NCI-H446 (cell line): Measurements from ENCODE around the gene APBB2.
"Not testable (repeated sequence)": the region's sequence is repeated elsewhere in the genome, so short reads cannot be mapped to it uniquely, and the experiment has no call there.

ENCODE experiments used
- DNase-seq, 2 experiments: peaks; one replicate each; lab custom pipeline; 2025; lab: John Stamatoyannopoulos, UW

Gene APBB2

GRCh38 chr4:40825014-40825838 is 389.1 kb downstream of the APBB2 start:
- DNase-seq, result no peak

- DNase-seq, result no peak
Observed at GRCh38 chr4:40822420-40823166, 391.7 kb downstream of the APBB2 start.

- no peak for DNase-seq
Observed at GRCh38 chr4:40820101-40820500, 394.2 kb downstream of the APBB2 start.

- DNase-seq, result not testable (repeated sequence)
Observed at GRCh38 chr4:40817157-40817556, 397.2 kb downstream of the APBB2 start.

GRCh38 chr4:40812856-40813255 is 401.5 kb downstream of the APBB2 start:
- DNase-seq, result no peak

GRCh38 chr4:40812386-40812785 is 402.0 kb downstream of the APBB2 start:
- DNase-seq, result no peak

- no peak for DNase-seq
Observed at GRCh38 chr4:40811956-40812355, 402.4 kb downstream of the APBB2 start.

- no peak for DNase-seq
Observed at GRCh38 chr4:40808926-40809457, 405.4 kb downstream of the APBB2 start.

- DNase-seq, result no peak
Observed at GRCh38 chr4:40804598-40804997, 409.7 kb downstream of the APBB2 start.

GRCh38 chr4:40800064-40800463 is 414.3 kb downstream of the APBB2 start:
- no peak for DNase-seq

GRCh38 chr4:40789771-40790170 is 424.6 kb downstream of the APBB2 start:
- DNase-seq, result no peak

- no peak for DNase-seq
Observed at GRCh38 chr4:40789031-40789430, 425.3 kb downstream of the APBB2 start.

GRCh38 chr4:40788331-40788730 is 426.0 kb downstream of the APBB2 start:
- no peak for DNase-seq

GRCh38 chr4:40785727-40786126 is 428.6 kb downstream of the APBB2 start:
- no peak for DNase-seq

GRCh38 chr4:40782876-40783275 is 431.5 kb downstream of the APBB2 start:
- no peak for DNase-seq

GRCh38 chr4:40778090-40778489 is 436.3 kb downstream of the APBB2 start:
- no peak for DNase-seq

GRCh38 chr4:40769266-40769665 is 445.1 kb downstream of the APBB2 start:
- no peak for DNase-seq

GRCh38 chr4:40763228-40763716 is 451.1 kb downstream of the APBB2 start:
- DNase-seq, result no peak
